GM19438 (cell line): ENCODE measurements around the gene DNASE1L2.

ENCODE experiments used
- ATAC-seq: cut with Tn5 transposase; IDR thresholded peaks from one replicate; pipeline ENCODE4 v1.9.1; 2021; ENCODE audit warnings: low read depth; ENCODE audit not compliant: unreplicated experiment

The DNASE1L2 gene, protein sequence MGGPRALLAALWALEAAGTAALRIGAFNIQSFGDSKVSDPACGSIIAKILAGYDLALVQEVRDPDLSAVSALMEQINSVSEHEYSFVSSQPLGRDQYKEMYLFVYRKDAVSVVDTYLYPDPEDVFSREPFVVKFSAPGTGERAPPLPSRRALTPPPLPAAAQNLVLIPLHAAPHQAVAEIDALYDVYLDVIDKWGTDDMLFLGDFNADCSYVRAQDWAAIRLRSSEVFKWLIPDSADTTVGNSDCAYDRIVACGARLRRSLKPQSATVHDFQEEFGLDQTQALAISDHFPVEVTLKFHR

GRCh38 chr16:2236337-2237101 lies at the start of gene DNASE1L2:
TSS of gene DNASE1L2 (plus strand) at chr16:2236444. CDS start at chr16:2236817, 373 bp downstream.
- no peak for ATAC-seq

DNA sequence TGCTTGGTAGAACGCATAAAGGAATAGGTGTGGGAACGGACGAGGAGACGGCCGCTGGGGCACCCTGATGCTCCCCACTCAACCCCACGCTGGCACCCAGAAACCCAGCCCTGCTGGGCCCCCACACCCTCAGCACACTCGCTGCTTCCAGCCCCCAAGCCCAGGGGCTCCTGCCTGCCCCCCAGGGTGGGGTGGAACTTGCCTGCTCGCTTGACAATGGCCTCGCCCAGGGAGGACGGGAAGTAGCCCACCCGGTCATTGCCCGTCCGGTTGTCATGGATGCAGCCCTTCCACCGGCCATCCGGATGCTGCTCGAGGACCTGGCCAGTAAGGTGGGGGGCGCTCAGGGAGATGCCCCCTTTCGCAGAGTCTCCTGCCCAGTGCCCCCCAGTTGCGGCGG lies 49.7 kb upstream of the DNASE1L2 start:
- ATAC-seq = no peak

- ATAC-seq = no peak
These were observed 49.0 kb upstream of the DNASE1L2 start for GRCh38 chr16:2187212-2187611.

GRCh38 chr16:2188395-2188794 lies 47.8 kb upstream of the DNASE1L2 start:
- ATAC-seq = no peak

DNA sequence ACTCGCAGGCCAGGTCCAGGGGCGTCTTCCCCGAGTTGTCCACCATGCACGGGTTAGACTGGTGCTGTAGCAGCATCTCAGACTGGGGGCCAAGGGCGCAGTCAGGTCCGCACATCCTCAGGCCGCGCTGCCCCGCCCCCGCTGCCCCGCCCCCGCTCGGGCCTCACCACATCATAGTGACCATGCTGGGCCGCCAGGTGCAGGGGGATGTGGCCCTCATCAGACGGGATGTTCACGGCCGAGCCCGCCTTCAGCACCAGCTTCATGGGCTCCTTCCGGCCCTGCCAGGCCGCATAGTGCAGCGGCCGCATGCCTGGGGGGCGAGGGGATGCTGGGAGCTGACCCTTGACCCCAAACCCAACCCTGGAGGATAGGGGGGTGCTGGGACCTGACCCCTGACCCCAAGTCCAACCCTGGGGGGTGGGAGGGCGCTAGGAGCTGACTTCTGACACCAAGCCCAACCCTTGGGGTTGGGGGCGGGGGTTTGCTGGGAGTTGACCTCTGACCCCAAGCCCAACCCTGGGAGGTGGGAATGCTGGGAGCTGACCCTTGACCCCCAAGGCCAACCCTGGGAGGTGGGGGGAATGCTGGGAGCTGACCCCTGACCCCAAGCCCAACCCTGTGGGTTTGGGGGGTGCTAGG lies 46.9 kb upstream of the DNASE1L2 start:
- no peak for ATAC-seq

DNA sequence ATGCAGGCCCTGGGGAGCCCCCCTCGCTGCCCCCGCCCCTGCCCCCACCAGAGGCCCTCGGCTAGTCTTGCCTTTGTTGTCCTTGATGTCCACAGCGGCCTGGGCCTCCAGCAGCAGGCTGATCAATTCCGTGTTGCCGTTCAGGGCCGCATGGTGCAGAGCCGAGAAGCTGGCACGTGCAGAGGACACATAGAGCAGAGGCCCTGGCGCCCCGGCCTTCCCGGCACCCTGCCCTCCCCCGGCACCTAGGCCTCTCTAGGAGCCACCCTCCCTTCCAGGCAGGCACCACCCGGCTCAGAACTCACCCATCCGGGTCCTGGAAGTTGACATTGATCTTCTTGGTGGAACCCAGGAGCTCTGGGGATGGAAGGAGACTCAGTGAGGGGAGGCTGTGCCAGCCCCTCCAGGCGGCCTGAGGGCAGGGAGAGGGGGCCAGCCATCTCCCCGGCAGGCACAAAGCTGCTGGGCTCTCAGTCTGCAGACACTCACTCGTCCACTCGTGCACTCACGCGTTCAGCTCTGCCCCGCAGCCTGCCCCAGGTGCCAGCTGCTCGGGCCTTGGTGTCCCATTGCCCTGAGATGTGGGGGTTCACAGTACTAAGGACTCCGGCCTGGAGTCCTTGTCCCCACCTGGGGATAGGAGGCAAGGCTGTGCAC lies 46.1 kb upstream of the DNASE1L2 start:
- no peak for ATAC-seq

DNA sequence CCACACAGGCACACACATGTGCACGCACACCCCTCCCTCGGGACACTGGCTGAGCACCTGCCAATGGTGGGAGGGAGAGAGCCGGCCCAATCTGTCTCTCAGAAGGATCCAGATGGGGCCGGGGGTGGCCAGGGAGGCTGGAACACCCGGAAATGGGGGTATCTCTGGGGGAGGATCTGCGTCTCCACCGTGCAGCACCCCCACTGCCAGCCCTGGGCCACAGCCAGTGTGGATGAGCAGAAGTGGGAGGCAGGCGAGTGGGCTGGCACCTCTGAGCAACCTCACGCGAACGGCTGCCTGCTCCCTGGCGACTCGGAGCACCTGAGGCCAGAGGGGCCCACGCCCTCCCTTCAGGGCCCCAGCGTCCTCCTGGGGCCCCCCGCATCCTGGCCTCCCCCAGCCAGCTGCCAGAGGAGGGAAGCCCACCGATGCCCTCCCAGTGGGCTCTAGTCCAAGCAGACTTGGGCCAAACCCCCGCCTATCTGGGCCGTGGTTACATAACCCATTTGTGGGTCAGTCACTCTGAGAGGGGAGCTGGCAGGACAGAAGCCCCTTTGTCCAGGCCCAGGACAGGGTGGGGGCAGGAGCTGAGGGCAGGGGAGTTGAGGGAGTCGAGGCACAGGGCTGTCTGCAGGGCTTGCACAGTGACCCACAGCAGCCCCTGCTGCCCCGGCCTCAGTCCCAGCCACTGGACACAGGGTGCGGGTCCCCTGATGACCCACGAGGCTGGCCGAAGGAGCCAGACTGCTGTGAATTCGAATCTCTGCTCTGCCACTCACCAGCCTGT lies 45.4 kb upstream of the DNASE1L2 start:
- no peak for ATAC-seq

DNA sequence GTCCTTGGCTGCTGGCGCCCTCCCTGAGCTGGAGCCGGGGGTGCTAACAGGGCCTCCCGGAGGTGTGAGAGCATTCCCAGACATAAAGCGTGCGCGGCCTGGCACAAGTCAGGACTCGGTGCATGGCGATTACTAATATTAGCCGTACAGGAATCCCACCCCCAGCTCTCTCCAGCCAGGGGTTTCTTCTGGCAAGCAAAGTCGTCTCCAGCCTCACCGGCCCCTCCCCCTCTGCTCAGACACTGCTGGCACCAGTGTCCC lies 44.9 kb upstream of the DNASE1L2 start:
- no peak for ATAC-seq

DNA sequence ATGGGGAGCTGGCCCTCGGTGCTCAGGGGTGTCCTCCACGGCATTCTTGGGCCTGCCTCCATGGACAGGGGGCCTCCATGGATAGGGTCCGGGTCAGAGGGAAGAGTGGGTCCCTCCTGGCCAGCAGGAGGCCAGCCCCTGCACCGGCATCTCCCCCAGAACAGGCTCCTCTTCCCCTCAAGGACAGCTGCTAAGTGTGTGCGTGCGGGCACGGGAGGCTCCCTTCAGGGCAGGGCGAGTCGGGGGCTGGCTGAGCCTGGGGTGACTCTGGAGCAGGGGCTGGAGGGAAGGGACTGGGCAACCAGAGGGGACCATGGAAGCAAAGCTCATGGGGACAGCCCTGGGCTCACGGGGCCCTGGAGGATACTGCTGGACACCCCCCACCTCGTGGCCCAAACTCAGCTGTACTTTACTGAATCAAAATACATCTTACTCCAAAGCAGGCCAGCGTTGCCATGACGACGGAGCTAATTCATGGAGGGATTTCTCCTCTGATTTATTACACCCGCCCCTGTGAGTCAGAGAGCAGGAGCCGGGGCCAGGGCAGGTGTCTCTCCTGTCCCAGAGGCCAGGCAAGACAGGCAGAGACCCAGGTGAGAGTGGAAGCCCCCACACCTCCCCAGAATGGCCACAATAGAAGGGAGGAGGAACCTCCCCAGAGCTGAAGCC lies 41.9 kb upstream of the DNASE1L2 start:
- no peak for ATAC-seq

DNA sequence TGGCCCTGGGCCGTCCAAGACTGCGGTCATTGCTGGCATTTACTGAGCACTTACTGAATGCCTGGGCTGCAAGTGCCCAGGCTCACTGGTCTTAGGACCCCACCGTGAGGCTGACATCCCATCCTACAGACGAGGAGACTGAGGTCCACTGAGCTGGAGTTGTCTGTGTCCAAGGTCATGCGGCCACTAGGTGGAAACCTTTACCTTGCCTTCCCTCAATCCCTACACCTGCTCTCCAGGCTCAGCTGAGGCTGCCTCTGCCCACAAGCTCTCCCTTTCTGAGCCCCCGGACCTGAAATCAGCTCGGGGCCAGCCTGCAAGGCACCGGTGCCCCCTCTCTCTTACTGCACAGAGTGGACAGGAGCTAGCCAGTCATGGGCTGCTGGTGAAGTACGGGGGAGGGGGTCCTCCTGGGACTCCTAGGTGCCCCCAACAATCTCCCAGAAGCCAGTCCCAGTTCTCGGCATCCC lies 41.4 kb upstream of the DNASE1L2 start:
- ATAC-seq = no peak

DNA sequence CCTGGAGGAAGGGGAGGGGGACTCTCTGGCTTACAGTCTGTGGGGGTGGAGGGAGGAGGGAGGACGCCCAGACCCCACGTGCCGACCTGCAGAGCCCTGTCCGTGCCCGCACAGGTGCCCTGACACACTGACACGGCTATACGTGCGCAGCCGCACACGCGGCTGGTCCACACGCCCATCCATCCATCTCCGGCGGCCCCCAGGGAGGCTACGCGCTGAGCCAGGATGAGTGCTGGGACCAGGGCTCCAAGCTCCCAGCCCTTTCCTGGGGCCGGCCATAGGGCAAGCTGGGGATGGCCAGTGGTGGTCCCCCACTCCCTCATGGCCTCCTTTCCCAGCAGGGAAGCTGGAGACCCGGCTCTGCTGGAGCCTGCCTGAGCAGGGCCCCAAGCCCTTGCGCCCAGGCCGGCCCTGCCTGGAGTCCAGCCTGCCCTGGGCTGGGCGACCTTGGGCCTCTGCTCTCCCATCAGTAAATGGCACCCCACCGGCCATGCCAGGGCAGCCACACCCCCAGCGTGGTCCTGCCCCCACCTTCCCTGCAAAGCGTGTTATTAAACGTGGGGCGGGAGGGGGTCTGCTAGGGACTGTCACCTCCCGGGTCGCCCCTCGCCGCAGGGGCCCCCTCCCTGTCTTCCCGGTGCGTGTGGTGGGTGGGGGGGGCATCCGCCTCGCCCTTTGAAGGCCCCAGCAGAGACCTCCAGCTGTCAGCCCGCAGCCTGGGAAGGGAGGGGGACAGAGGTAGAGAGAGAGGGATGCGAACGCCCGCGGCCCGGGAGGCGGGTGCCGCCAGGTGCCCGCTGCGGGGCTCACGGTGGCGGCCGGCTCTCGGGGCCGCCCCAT lies 40.7 kb upstream of the DNASE1L2 start:
- no peak for ATAC-seq

- no peak for ATAC-seq
These were observed 39.9 kb upstream of the DNASE1L2 start, which contains the start of gene CASKIN1 for GRCh38 chr16:2196162-2196980. TSS of gene CASKIN1 (minus strand) at chr16:2196605. CDS start at chr16:2196432, 173 bp downstream.

- no peak for ATAC-seq
These were observed 39.2 kb upstream of the DNASE1L2 start for GRCh38 chr16:2196981-2197511.

- ATAC-seq = no peak
These were observed 38.5 kb upstream of the DNASE1L2 start for GRCh38 chr16:2197765-2198164.

DNA sequence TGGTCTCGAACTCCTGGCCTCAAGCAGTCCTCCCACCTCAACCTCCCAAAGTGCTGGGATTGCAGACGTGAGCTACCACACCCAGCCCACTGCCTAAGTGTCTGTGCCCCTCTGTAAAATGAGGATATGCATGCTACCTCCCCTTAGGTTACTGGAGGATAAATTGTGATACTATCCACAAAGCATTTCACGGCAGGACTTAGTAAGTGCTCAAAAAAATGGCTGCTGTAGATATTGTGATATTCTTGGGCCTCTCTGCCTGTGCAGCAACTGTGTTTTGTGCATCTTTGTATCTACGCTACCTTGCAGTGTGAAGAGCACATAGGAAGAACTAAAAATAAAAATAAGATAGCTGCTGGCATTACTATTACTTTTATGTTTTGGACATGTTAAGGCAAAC lies 38.0 kb upstream of the DNASE1L2 start:
- no peak for ATAC-seq

DNA sequence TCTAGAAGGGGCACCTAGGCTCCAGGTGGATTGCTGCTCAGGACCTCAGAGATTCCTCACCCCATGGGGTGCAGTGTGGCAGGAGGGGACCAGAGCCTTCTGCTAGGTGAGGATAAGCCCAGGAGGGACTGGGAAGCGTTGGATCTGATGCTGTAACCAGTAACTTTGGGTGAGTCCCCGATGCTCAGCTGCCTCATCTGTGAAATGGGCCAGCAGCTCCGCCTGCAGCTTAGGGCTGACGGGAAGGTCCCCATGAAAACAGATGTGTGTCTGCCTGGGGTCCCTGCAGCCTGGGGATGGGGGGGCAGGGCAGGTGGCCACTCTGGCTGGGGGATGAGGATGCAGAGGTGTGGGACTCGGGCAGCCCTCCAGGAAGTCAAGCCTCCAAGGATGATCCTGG lies 37.1 kb upstream of the DNASE1L2 start:
- ATAC-seq = no peak

DNA sequence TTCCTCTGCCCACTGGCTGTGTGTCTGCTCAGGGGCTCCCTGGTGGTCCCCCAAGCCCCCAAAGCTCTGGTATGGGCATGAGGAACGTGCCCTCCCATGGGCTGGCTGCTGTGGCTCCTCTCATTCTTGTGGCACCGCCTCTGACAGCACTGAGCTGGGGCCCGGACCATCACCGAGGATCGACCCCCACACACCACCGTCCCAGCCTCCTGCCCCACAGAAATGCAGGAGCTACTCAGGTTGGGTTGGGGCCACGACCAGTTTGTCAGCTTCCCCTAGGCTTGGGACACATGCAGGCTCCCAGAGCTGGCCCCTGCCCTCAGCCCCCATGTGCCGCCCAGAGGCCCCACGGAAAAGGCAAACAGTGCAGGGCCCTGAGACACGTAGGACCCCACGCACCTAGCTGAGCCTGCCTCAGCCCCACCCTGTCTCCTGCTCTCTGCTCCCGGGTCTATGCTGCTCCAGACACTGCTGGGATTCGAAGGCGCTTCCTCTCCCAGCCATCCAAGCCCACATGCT lies 36.6 kb upstream of the DNASE1L2 start:
- no peak for ATAC-seq

GRCh38 chr16:2200313-2200712 lies 35.9 kb upstream of the DNASE1L2 start:
- no peak for ATAC-seq
